Measurements from ENCODE around the gene CLIC1. TPM values are rescaled to one million over a fixed set of nuclear protein-coding genes. Genes with fewer than 3 reads are reported as not detected.

The CLIC1 gene
- total RNA-seq, 1 experiment from 2014 or later, result 374 TPM

- peaks cover 5% of the 10 kb centered on the region for H3K36me3 Mint-ChIP-seq (ENCODE audit: insufficient read depth, unreplicated experiment)
- H3K4me3 Mint-ChIP-seq (ENCODE audit: unreplicated experiment), result no peak overlapping the region
- POLR2A ChIA-PET, result interaction anchor here (0.6 to 0.8 kb wide), 2 partner anchors 24 to 77 kb away, joined by 3 to 5 read pairs; no protein-coding TSS in a partner anchor
- DNase-seq, result no peak
- peaks cover 9% of the 10 kb centered on the region for H3K4me1 Mint-ChIP-seq (ENCODE audit: low read depth, unreplicated experiment)
- intact Hi-C loops (cut with micrococcal nuclease; ENCODE audit: unreplicated experiment), result no loop called here
- no peaks in the 10 kb centered on the region for H3K9me3 Mint-ChIP-seq (ENCODE audit: unreplicated experiment)
- Histone ChIP-seq H3K4me3 (ENCODE audit: low read depth, low read length) (no peak overlapping the region), H3K4me1 (peaks cover 16% of the 10 kb centered on the region), H3K36me3 (ENCODE audit: control insufficient read depth, insufficient read depth, low read length) (no peaks in the 10 kb centered on the region), H3K27me3 (replicated peaks; ENCODE audit: control insufficient read depth, insufficient read depth, low read length) (no peaks in the 10 kb centered on the region), H3K9me3 (no peaks in the 10 kb centered on the region)
- CTCF ChIA-PET, result no interaction called here
- H3K27ac Mint-ChIP-seq (ENCODE audit: unreplicated experiment), result no peak overlapping the region
- BruUV-seq (replicated peaks), result no TSS peak
- H3K27me3 Mint-ChIP-seq (ENCODE audit: insufficient read depth, unreplicated experiment), result no peaks in the 10 kb centered on the region
- TF ChIP-seq, protein P1, sequence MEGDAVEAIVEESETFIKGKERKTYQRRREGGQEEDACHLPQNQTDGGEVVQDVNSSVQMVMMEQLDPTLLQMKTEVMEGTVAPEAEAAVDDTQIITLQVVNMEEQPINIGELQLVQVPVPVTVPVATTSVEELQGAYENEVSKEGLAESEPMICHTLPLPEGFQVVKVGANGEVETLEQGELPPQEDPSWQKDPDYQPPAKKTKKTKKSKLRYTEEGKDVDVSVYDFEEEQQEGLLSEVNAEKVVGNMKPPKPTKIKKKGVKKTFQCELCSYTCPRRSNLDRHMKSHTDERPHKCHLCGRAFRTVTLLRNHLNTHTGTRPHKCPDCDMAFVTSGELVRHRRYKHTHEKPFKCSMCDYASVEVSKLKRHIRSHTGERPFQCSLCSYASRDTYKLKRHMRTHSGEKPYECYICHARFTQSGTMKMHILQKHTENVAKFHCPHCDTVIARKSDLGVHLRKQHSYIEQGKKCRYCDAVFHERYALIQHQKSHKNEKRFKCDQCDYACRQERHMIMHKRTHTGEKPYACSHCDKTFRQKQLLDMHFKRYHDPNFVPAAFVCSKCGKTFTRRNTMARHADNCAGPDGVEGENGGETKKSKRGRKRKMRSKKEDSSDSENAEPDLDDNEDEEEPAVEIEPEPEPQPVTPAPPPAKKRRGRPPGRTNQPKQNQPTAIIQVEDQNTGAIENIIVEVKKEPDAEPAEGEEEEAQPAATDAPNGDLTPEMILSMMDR (IDR thresholded peaks at IDR 0.05; ENCODE audit: insufficient read depth in 1 of 2, low read depth in 1 of 2, low read length in 1 of 2, severe bottlenecking in 1 of 2, unreplicated experiment in 1 of 2), result no peak
Observed at GRCh38 chr6:31705931-31706330, 30.4 kb downstream of the CLIC1 start.

- H3K27me3 ChIP-seq (replicated peaks; ENCODE audit: control insufficient read depth, insufficient read depth, low read length), result no peaks in the 10 kb centered on the region
- no TSS peak for BruUV-seq (replicated peaks)
- POLR2A ChIA-PET, result interaction anchor here (0.5 to 1.7 kb wide), 17 partner anchors 10 to 666 kb away, joined by 3 to 11 read pairs (median 4); partner anchors contain the start of genes APOM, CLIC1, HSPA1A and HSPA1B
- H3K36me3 ChIP-seq (ENCODE audit: control insufficient read depth, insufficient read depth, low read length), result peaks cover 3% of the 10 kb centered on the region
- DNase-seq, result peak; percentile 97 to 98
- peaks cover 11% of the 10 kb centered on the region for H3K4me1 Mint-ChIP-seq (ENCODE audit: low read depth, unreplicated experiment)
- H3K4me3 Mint-ChIP-seq (ENCODE audit: unreplicated experiment), result peak within 1 kb of the TSS; percentile 91
- CTCF ChIA-PET, result interaction anchor here (0.6 to 1.2 kb wide), 8 partner anchors 23 to 154 kb away, joined by 3 to 7 read pairs (median 3); partner anchors contain the start of genes CSNK2B and LSM2
- intact Hi-C loops (cut with micrococcal nuclease; ENCODE audit: unreplicated experiment), result loop anchor here (2.0 to 5.0 kb wide), 2 partner anchors 22 to 34 kb away; partner anchors contain the start of genes CLIC1 and LY6G5C
- H3K27me3 Mint-ChIP-seq (ENCODE audit: insufficient read depth, unreplicated experiment), result no peaks in the 10 kb centered on the region
- peaks cover 34% of the 10 kb centered on the region for H3K4me1 ChIP-seq
- no peaks in the 10 kb centered on the region for H3K9me3 ChIP-seq
- peaks cover 19% of the 10 kb centered on the region for H3K36me3 Mint-ChIP-seq (ENCODE audit: insufficient read depth, unreplicated experiment)
- H3K27ac Mint-ChIP-seq (ENCODE audit: unreplicated experiment), result peak within 1 kb of the TSS; percentile 87
- no peaks in the 10 kb centered on the region for H3K9me3 Mint-ChIP-seq (ENCODE audit: unreplicated experiment)
- TF ChIP-seq, protein P1 (IDR thresholded peaks at IDR 0.05; ENCODE audit: insufficient read depth in 1 of 2, low read depth in 1 of 2, low read length in 1 of 2, severe bottlenecking in 1 of 2, unreplicated experiment in 1 of 2), result no peak
- peak within 1 kb of the TSS; percentile 50 for H3K4me3 ChIP-seq (ENCODE audit: low read depth, low read length)
Observed at GRCh38 chr6:31702819-31703716, 33.3 kb downstream of the CLIC1 start, which contains the start of gene ABHD16A. Gene ABHD16A (minus strand): TSS chr6:31703324. CDS start chr6:31703281, 43 bp downstream.

GRCh38 chr6:31702405-31702818 is 33.9 kb downstream of the CLIC1 start:
- CTCF ChIA-PET, result interaction anchor here (0.9 to 1.2 kb wide), 5 partner anchors 22 to 104 kb away, joined by 3 to 7 read pairs (median 3); partner anchors contain the start of genes CSNK2B and LSM2

More at GRCh38 chr6:31702405-31702818, 33.9 kb downstream of the CLIC1 start:
- H3K4me3 ChIP-seq (ENCODE audit: low read depth, low read length), result peak overlapping the region; percentile 50
- H3K27me3 ChIP-seq (replicated peaks; ENCODE audit: control insufficient read depth, insufficient read depth, low read length), result no peaks in the 10 kb centered on the region
- H3K36me3 ChIP-seq (ENCODE audit: control insufficient read depth, insufficient read depth, low read length), result peaks cover 3% of the 10 kb centered on the region
- Mint-ChIP-seq H3K4me1 (ENCODE audit: low read depth, unreplicated experiment) (peaks cover 16% of the 10 kb centered on the region), H3K36me3 (ENCODE audit: insufficient read depth, unreplicated experiment) (peaks cover 25% of the 10 kb centered on the region), H3K9me3 (ENCODE audit: unreplicated experiment) (no peaks in the 10 kb centered on the region), H3K4me3 (ENCODE audit: unreplicated experiment) (peak overlapping the region; percentile 91), H3K27ac (ENCODE audit: unreplicated experiment) (peak overlapping the region; percentile 87), H3K27me3 (ENCODE audit: insufficient read depth, unreplicated experiment) (no peaks in the 10 kb centered on the region)
- peaks cover 34% of the 10 kb centered on the region for H3K4me1 ChIP-seq
- TF ChIP-seq, protein P1 (IDR thresholded peaks at IDR 0.05; ENCODE audit: insufficient read depth in 1 of 2, low read depth in 1 of 2, low read length in 1 of 2, severe bottlenecking in 1 of 2, unreplicated experiment in 1 of 2), result no peak
- no TSS peak for BruUV-seq (replicated peaks)
- no peaks in the 10 kb centered on the region for H3K9me3 ChIP-seq
- DNase-seq, result no peak
- intact Hi-C loops (cut with micrococcal nuclease; ENCODE audit: unreplicated experiment), result loop anchor here (2.0 to 5.0 kb wide), 2 partner anchors 22 to 35 kb away; partner anchors contain the start of genes CLIC1 and LY6G5C
- POLR2A ChIA-PET, result interaction anchor here (1.2 to 1.7 kb wide), 8 partner anchors 11 to 160 kb away, joined by 3 to 11 read pairs (median 4); partner anchors contain the start of genes CLIC1, HSPA1A, HSPA1L and NEU1
